Medulla oblongata (tissue), 1 donor: Measurements from ENCODE around the gene C1orf105.
"Not testable (repeated sequence)": the region's sequence is repeated elsewhere in the genome, so short reads cannot be mapped to it uniquely, and the experiment has no call there.

Experiments
- DNase-seq: peaks from one replicate; pipeline ENCODE4 v3.0.0-alpha.2; 2015; ENCODE audit errors: extremely low spot score

The C1orf105 gene

GRCh38 chr1:172427191-172427590, 6.7 kb downstream of the C1orf105 start:
- DNase-seq: no peak

DNA sequence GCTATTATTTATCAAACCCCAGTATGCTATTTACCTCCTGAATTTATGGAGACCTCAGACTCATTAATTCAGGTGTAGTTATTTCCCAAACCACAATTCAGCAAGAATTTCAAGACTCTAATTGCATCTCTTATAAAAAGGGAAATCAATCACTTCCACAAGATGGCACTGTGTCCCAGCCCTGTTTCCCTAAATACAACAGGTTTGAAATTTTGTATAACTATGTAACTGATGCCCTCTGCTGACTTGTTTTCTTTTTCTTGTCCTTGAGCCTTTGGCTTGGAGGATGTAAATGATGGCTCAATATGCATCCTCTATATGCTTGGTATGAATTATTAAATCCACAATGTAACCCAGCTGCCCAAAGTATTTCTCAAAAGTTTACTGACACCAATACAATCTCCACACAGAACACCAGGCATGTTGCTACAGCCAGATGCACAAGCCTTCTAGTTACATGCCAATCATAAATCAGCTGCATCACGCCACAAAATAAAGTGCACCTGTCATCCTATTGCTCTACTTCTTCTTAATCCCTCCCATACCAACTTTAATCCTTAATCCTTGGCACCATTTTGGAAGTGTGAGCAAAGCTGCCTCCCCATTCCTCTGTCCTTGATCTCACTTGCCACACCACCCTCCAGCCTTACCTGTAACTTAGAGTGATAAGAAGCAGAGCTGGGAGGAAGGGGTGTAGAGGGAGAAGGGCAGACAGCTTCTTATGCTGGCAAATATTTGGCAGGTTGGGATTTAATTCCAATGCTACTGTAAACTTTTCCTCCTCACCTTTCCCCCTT, 9.0 kb downstream of the C1orf105 start:
- DNase-seq: peak; percentile 76

DNA sequence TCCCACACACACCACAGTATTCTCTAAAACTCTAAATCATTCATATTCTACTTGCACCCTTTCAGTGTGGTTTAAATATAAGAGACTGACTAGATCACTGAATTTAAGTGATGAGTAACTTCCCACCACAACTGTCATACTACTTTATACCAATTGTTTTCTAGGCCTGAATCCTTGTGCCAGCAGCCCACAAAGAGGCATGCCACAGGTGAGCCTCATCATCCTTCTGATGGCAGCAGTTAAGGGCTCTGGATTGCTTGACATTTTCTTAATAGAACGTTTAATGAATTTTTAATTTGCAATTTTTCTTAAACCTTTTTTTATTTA, 9.6 kb downstream of the C1orf105 start:
- DNase-seq: no peak

GRCh38 chr1:172431204-172431603, 10.7 kb downstream of the C1orf105 start:
- no peak for DNase-seq

- no peak for DNase-seq
These were observed 11.3 kb downstream of the C1orf105 start for GRCh38 chr1:172431721-172432192.

- not testable (repeated sequence) for DNase-seq
These were observed 16.7 kb downstream of the C1orf105 start for GRCh38 chr1:172437183-172437582.

DNA sequence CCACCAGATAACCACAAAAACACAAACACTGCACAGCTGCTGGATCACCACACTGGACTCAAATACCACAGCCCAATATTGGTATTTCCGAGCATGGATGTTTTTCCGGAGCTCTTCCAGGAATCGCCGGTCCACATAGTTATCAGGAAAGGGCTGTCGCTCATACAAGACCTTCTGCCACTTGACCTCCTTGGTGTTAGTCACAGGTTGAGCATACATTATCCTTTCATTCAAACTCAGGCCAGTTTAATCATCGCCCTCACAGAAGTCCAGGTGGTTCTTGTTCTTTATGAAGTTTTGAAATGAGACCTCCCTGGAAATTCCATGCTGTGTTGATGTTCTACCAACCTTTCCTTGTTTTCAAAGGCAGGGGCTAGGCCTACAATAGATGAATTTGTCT, 21.9 kb downstream of the C1orf105 start:
- no peak for DNase-seq

- no peak for DNase-seq
These were observed 22.5 kb downstream of the C1orf105 start for GRCh38 chr1:172442843-172443565.

GRCh38 chr1:172443666-172444453, 23.4 kb downstream of the C1orf105 start, which contains the start of gene PIGC:
TSS of gene PIGC (minus strand) at chr1:172444069. CDS start at chr1:172442622, 1,447 bp downstream.
- DNase-seq: peak; percentile 92

DNA sequence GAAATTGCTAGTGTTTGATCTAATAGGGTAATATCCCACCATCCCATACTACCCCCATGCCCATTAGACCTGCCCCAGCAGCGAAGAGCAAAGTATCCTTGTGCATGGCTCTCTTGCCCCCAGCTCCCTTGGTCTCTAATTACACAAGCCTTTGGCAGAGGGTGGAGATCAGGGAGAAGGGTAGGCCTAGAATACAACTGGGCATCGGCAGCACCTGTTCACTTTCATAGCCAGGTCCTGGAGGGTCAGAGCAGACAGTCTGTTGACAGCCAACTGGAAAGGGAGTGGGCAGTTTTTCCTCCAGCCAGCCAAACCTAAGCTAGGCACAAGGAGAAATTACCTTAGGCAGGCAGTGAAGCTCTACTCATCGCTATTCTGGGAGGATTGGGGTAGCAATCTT, 26.1 kb downstream of the C1orf105 start:
- no peak for DNase-seq

GRCh38 chr1:172447641-172448040, 27.2 kb downstream of the C1orf105 start:
- no peak for DNase-seq

- DNase-seq: no peak
These were observed 28.6 kb downstream of the C1orf105 start for GRCh38 chr1:172448995-172449584.

DNA sequence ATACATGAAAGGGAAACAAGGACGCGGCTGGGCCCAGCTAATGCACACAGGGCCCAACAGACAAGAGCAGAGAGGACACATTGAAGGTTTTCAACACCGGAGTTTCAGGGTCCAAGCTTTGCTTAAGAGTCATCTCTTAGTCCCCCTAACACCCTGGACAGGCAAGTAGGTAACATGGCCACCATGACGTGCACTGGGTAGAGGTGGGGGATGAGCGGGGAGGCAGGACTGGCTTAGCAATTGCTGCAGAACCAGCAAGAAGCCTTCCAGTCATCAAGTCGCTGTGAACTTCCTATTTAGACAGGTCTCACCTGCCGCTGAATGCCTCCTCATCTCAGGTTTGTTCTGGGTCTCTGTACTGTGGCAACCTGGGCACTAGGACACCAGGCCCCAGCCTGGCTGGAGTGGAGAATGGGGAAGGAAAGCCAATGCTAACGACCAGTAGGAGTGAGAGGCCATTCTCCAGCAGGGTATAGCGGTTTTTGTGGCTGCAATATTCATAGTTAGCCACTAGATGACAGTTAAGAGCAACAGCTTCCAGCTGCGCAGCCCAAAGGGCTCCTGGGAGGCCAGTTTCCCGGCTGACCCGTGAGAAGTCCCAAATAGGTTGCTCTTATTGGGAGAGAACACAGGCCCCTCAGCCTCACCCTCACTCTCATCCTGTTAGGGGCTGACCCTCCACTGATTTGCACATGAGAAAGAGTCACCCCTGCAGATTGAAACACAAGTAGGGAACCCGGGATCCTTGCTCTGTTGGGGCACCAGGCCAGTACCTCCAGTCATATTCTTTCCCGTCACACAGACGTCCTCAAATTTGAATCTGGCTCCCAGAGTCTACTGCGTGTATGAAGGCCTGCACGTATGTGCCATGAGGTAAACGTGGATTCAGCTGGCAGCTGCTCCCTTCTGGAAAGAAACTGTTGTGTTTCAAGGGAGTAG, 29.4 kb downstream of the C1orf105 start:
- DNase-seq: peak; percentile 74

GRCh38 chr1:172450524-172450885, 30.0 kb downstream of the C1orf105 start:
- DNase-seq: no peak

DNA sequence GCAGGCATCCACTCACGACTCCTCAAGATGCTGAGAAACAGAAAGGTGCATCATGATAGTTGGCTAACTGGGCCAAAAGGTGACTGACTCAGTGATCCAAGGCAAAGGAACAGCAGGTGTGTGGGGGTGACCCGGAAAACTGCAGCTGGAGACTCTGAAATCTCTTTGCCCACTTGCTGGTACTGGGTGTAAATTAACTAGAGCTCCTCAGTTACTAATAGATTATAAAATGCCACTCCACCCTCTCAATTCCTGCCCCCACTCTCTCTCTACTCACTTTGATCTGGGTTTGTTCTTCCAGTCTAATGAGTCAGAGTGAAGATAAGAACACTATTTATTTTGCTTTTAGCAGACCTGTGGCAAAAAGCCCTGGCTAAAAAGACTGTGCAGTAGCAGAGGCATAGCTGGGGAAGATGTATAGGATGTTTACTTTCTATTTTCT, 30.5 kb downstream of the C1orf105 start:
- DNase-seq: no peak

GRCh38 chr1:172452536-172453152, 32.2 kb downstream of the C1orf105 start:
- no peak for DNase-seq

DNA sequence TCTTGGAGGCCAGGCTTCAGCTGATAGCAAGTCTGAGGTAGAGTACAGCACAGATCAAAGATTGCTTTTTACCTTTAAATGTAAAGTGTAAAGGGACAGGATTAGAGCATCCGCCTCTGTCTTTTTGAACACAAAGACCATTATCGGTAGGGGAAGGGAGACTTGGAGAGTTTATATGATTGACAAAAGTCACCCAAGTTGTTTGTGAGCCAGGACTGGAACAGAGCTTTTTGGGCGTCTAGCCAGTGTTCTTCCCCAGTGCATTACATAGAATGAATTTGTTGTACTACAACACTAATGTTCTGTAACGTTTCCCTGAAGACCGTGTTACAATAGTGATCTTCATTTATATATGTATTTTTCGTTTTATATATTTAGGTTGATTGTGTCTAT, 32.7 kb downstream of the C1orf105 start:
- DNase-seq: no peak

GRCh38 chr1:172453607-172454006, 33.1 kb downstream of the C1orf105 start:
- DNase-seq: no peak

- no peak for DNase-seq
These were observed 35.0 kb downstream of the C1orf105 start for GRCh38 chr1:172455451-172455850.

- DNase-seq: no peak
These were observed 35.9 kb downstream of the C1orf105 start for GRCh38 chr1:172456344-172456769.
